Activated B cell treated with CpG ODN at 0.5 μM for 24 hours (primary cell): ENCODE results near the gene FNDC3A. TPM values are rescaled to one million over a fixed set of nuclear protein-coding genes. Genes with fewer than 3 reads are reported as not detected.
A peak's percentile ranks its signal among the peaks of the same experiment; 100 is the strongest.

Source experiments
- ATAC-seq: fragments of 200-7000 bp; cut with Tn5 transposase; one replicate; pipeline ENCODE4 v1.10.0; 2021; ENCODE audit warnings: low read depth, mild to moderate bottlenecking, moderate library complexity
- CTCF ChIA-PET: fragments of 350-600 bp; sonication (Branson Sonifier 250); formaldehyde crosslinking; loops from one replicate; lab custom pipeline; 2021; ENCODE audit warnings: antibody characterized with exemption; lab: Charles Lee
- POLR2A ChIA-PET: fragments of 350-600 bp; sonication (Branson Sonifier 250); formaldehyde crosslinking; loops from one replicate; lab custom pipeline; 2021; ENCODE audit warnings: antibody characterized with exemption; lab: Charles Lee
- DNase-seq: peaks from one replicate; pipeline ENCODE4 v3.0.0; 2022
- H3K27ac Mint-ChIP-seq: one replicate; pipeline ENCODE4 v1.8.0; 2020; ENCODE audit warnings: mixed read lengths
- H3K27me3 Mint-ChIP-seq: one replicate; pipeline ENCODE4 v1.8.0; 2021; ENCODE audit warnings: mixed read lengths
- H3K36me3 Mint-ChIP-seq: one replicate; pipeline ENCODE4 v1.8.0; 2021; ENCODE audit warnings: low read depth, mixed read lengths
- H3K4me1 Mint-ChIP-seq: one replicate; pipeline ENCODE4 v1.8.0; 2021; ENCODE audit warnings: mixed read lengths
- H3K4me3 Mint-ChIP-seq: one replicate; pipeline ENCODE4 v1.8.0; 2020; ENCODE audit warnings: mild to moderate bottlenecking, mixed read lengths
- H3K9me3 Mint-ChIP-seq: one replicate; pipeline ENCODE4 v1.8.0; 2020; ENCODE audit warnings: mixed read lengths
- intact Hi-C: fragments of 100-400 bp; cut with micrococcal nuclease; formaldehyde crosslinking; loops from one replicate; pipeline ENCODE4 v1.15.1; 2024
- total RNA-seq: library from RNA; stranded (reverse); gene quantifications from 2 replicates; pipeline ENCODE4 v1.2.3, GENCODE V29; 2022
- TF ChIP-seq, protein P1 (sequence below): fragments of 200-600 bp; IDR thresholded peaks from one replicate; pipeline ENCODE4 v1.8.0; 2022; ENCODE audit warnings: antibody characterized with exemption, mild to moderate bottlenecking

The FNDC3A gene
- total RNA-seq, 1 donor from 2014 or later = 34.1 TPM

DNA sequence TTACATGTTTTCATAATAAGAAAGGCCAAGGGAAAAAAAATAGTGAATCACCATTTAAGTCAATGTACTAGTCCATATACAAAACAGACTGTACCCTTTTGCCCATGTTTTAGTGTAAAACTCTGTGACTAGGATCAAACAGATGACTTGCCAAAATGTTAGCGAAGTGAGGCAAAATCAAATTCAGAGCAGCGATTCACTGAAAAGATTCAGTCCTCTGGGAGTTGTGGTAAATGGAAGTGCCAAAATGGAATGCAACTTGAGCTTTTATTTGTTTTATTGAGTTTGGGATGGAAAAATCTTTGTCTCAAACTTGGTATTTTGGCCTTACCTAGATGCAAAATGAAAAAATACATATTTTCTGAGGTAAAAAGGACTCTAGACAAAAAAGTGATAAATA is 281.1 kb downstream of the FNDC3A start:
- Mint-ChIP-seq H3K4me1 (peaks cover 16% of the 10 kb centered on the region), H3K36me3 (peaks cover 52% of the 10 kb centered on the region), H3K27ac (no peak overlapping the region), H3K4me3 (no peak overlapping the region), H3K9me3 (no peaks in the 10 kb centered on the region), H3K27me3 (no peaks in the 10 kb centered on the region)
- intact Hi-C loops = loop anchor here (1.0 kb wide), 1 partner anchor 10 kb away; the partner anchor contains the start of gene CDADC1
- POLR2A ChIA-PET = interaction anchor here (2.2 kb wide), 1 partner anchor 9 kb away, joined by 12 read pairs; the partner anchor contains the start of gene CDADC1
- ATAC-seq = no peak
- no peak for DNase-seq
- CTCF ChIA-PET = no interaction called here
- TF ChIP-seq, protein P1, sequence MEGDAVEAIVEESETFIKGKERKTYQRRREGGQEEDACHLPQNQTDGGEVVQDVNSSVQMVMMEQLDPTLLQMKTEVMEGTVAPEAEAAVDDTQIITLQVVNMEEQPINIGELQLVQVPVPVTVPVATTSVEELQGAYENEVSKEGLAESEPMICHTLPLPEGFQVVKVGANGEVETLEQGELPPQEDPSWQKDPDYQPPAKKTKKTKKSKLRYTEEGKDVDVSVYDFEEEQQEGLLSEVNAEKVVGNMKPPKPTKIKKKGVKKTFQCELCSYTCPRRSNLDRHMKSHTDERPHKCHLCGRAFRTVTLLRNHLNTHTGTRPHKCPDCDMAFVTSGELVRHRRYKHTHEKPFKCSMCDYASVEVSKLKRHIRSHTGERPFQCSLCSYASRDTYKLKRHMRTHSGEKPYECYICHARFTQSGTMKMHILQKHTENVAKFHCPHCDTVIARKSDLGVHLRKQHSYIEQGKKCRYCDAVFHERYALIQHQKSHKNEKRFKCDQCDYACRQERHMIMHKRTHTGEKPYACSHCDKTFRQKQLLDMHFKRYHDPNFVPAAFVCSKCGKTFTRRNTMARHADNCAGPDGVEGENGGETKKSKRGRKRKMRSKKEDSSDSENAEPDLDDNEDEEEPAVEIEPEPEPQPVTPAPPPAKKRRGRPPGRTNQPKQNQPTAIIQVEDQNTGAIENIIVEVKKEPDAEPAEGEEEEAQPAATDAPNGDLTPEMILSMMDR = no peak

DNA sequence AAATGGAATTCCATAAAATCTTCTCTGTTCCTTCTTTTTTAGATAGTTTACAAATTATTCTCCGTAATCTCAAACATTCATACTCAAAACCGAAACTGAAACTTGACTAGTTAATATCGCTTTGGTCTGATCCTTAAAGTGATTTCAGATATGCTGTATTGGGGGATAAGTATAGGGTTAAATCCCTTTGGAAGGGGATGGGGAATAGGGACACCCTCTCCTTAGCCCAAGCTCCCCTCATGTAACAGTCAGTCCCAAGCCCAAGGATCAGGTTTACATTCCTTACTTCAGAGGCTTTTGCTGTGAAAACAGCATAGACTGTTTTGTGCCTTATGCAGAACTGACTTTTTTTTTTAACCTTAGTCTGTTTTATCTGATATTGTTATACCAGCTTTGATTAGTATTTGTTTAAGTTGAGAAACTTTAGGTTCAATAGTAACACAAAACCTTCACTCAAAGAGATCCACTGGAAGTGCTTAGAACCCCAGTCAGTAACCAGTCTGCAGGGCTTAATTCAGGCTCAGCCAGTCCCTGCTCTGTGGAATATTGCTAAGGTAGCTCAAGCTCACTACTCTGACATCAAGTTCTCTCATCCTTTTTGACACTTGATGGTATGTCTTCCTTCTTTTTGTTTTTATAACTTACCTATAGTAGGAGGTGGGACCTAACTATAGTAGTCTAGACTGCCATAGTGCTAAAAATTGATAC is 282.5 kb downstream of the FNDC3A start:
- intact Hi-C loops = no loop called here

More for the DNA sequence above, 282.5 kb downstream of the FNDC3A start:
- ChIA-PET POLR2A (interaction anchor here (2.2 kb wide), 1 partner anchor 10 kb away, joined by 12 read pairs; the partner anchor contains the start of gene CDADC1), CTCF (no interaction called here)
- peaks cover 14% of the 10 kb centered on the region for H3K4me1 Mint-ChIP-seq
- DNase-seq = no peak
- no peaks in the 10 kb centered on the region for H3K9me3 Mint-ChIP-seq
- H3K27me3 Mint-ChIP-seq = no peaks in the 10 kb centered on the region
- peak; percentile 49 for ATAC-seq
- peaks cover 48% of the 10 kb centered on the region for H3K36me3 Mint-ChIP-seq
- H3K27ac Mint-ChIP-seq = peak overlapping the region; percentile 46
- TF ChIP-seq, protein P1 = no peak
- peak overlapping the region; percentile 73 for H3K4me3 Mint-ChIP-seq

Other genes starting within 250 kb of the FNDC3A start
- not detected in 2 replicates for gene MLNR, start 244.4 kb downstream of the FNDC3A start, total RNA-seq